Adipocyte (in vitro differentiated cells): ENCODE data around the gene RNF167.
"Not testable (repeated sequence)": the region's sequence is repeated elsewhere in the genome, so short reads cannot be mapped to it uniquely, and the experiment has no call there.

Source experiments
- DNase-seq: peaks from one replicate; pipeline ENCODE4 v3.0.0-alpha.2; 2015; ENCODE audit warnings: low read depth
- H3K27me3 ChIP-seq: replicated peaks from 2 replicates; pipeline ENCODE4 v1.7.0; 2013; ENCODE audit warnings: mild to moderate bottlenecking, low read length, moderate library complexity; ENCODE audit not compliant: control insufficient read depth, insufficient read depth
- H3K36me3 ChIP-seq: 2 replicates; pipeline ENCODE4 v1.7.0; 2013; ENCODE audit warnings: low read length, mild to moderate bottlenecking, moderate library complexity; ENCODE audit not compliant: control insufficient read depth, insufficient read depth, severe bottlenecking
- H3K4me1 ChIP-seq: 2 replicates; pipeline ENCODE4 v1.7.0; 2013; ENCODE audit warnings: mild to moderate bottlenecking, low read length, moderate library complexity; ENCODE audit not compliant: control insufficient read depth, insufficient read depth
- H3K4me3 ChIP-seq: 2 replicates; pipeline ENCODE4 v1.7.0; 2013; ENCODE audit warnings: mild to moderate bottlenecking, low read length, moderate library complexity
- H3K9ac ChIP-seq: 2 replicates; pipeline ENCODE4 v1.7.0; 2013; ENCODE audit warnings: mild to moderate bottlenecking, low read length, moderate library complexity
- H3K9me3 ChIP-seq: 2 replicates; pipeline ENCODE4 v1.7.0; 2013; ENCODE audit warnings: mild to moderate bottlenecking, low read length, moderate library complexity; ENCODE audit not compliant: control insufficient read depth

RNF167 gene

GRCh38 chr17:4908301-4908700, 31.8 kb upstream of the RNF167 start:
- Histone ChIP-seq H3K9ac (peak overlapping the region; percentile 70), H3K36me3 (no peaks in the 10 kb centered on the region), H3K4me1 (peaks cover 13% of the 10 kb centered on the region), H3K9me3 (no peaks in the 10 kb centered on the region), H3K4me3 (no peak overlapping the region), H3K27me3 (peaks cover 10% of the 10 kb centered on the region)
- DNase-seq = no peak

DNA sequence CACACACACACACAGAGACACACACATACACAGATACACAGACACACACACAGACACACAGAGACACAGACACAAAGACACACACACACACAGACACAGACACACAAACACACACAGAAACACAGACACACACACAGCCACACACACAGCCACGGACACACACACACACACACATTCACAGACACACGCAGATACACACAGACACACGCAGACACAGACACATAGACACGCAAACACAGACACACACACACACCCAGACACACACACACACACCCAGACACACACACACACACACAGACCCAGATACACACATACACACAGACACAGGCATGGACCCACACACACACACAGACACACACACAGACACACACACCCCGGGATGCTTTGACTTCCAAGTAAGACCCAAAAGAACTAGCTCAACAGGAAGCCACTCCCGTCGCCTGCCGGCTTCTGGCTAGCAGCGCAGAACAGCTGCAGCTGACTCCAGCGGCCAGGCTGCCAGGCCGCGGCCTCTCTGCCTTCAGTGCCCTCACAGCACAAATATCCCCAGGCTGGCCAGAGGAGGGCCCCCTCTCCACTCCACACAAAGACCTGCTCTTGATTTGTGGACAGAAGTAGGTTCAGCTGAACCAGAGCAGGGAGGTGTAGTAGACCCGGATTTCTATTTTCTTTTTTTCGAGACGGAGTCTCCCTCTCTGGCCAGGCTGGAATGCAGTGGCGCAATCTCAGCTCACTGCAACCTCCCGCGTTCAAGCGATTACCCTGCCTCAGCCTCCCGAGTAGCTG, 31.2 kb upstream of the RNF167 start:
- peaks cover 10% of the 10 kb centered on the region for H3K27me3 ChIP-seq
- peak; percentile 89 for DNase-seq
- H3K9me3 ChIP-seq = no peaks in the 10 kb centered on the region
- H3K4me1 ChIP-seq = peaks cover 14% of the 10 kb centered on the region
- H3K4me3 ChIP-seq = no peak overlapping the region
- no peaks in the 10 kb centered on the region for H3K36me3 ChIP-seq
- H3K9ac ChIP-seq = peak overlapping the region; percentile 70

DNA sequence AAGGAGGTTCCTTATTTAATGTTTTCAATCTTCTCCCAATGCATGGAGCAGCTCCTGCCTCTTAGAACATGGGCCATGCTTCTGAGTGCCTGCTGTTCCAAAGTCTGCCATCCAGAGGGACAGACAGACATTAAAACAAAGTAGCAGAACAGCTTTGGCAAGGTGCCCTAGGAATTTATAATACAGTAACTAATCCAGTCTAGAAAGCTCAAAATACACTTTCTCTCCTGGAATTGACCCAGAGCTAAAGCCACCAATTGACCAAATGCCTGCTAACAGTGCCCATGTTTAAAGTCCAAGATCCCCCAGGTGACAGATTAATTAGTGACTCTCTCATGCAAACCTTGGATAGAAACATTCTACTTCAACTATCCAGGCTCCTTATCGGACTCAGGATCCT, 26.1 kb upstream of the RNF167 start:
- no peak overlapping the region for H3K9ac ChIP-seq
- H3K4me3 ChIP-seq = no peak overlapping the region
- no peaks in the 10 kb centered on the region for H3K9me3 ChIP-seq
- H3K4me1 ChIP-seq = peaks cover 8% of the 10 kb centered on the region
- DNase-seq = peak; percentile 27
- no peaks in the 10 kb centered on the region for H3K36me3 ChIP-seq
- no peaks in the 10 kb centered on the region for H3K27me3 ChIP-seq

DNA sequence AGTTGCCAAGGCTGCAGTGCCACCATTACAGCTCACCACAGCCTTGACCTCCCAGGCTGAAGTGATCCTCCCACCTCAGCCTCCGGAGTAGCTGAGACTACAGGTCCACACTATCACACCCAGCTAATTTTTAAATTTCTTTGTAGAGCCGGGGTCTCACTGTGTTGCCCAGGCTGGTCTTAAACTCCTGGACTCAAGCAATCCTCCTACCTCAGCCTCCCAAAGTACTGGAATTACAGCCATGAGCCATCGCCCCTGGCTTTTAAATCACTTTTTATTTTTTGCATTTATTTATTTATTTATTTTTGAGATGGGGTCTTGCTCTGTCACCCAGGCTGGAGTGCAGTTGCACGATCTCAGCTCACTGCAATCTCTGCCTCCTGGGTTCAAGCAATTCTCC, 25.5 kb upstream of the RNF167 start:
- H3K9ac ChIP-seq, H3K36me3 ChIP-seq, H3K4me1 ChIP-seq, H3K4me3 ChIP-seq, H3K27me3 ChIP-seq, DNase-seq, H3K9me3 ChIP-seq: not testable (repeated sequence)

GRCh38 chr17:4919511-4920047, 20.5 kb upstream of the RNF167 start:
- H3K9me3 ChIP-seq = no peaks in the 10 kb centered on the region
- peaks cover 20% of the 10 kb centered on the region for H3K4me1 ChIP-seq
- H3K4me3 ChIP-seq = peak overlapping the region; percentile 35
- H3K27me3 ChIP-seq = no peaks in the 10 kb centered on the region
- no peak for DNase-seq
- peak overlapping the region; percentile 59 for H3K9ac ChIP-seq
- no peaks in the 10 kb centered on the region for H3K36me3 ChIP-seq

DNA sequence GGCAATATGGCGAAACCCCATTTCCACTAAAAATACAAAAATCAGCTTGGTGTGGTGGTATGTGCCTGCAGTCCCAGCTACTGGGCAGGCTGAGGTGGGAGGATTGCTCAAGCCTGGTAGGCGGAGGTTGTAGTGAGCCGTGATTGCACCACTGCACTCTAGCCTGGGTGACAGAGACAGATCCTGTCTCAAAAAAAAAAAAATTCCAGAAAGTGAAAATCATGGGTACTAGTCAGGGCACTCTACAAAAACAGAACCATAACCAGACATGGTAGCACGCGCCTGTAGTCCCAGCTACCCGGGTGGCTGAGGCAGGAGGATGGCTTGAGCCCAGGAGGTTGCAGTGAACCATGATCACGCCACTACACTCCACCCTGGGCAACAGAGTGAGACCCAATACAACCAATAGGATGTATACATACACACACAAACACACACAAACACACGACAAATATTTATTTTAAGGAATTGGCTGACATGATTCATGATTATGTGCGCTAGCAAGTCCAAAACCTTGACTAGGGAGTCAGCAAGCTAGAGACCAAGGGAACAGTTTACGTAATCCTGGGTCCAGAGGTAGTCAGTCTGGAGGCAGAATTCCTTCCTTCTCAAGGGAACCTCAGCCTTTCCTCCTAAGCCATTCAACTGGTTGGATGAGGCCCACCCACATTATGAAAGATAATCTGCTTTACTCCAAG, 19.6 kb upstream of the RNF167 start:
- Histone ChIP-seq H3K4me3 (peak overlapping the region; percentile 62), H3K9me3 (no peaks in the 10 kb centered on the region), H3K4me1 (peaks cover 20% of the 10 kb centered on the region), H3K9ac (peak overlapping the region; percentile 30), H3K27me3 (no peaks in the 10 kb centered on the region), H3K36me3 (no peaks in the 10 kb centered on the region)
- DNase-seq = peak; percentile 62

DNA sequence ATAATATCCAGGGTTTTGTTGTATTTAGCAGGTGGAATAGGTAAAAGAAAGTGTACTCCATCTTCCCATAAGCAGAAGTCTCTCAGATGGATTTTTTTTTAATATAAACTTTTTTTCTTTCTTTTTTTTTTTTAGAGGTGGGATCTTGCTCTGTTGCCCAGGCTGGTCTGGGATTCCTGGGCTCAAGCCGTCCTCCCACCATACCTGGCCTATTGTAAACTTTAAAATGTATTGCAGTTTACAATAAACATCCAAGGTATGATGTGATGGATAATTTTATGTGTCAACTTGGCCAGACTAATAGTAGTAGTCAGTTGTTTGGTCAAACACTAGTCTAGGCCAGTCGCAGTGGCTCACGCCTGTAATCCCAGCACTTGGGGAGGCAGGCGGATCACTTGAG, 18.7 kb upstream of the RNF167 start:
- H3K36me3 ChIP-seq = no peaks in the 10 kb centered on the region
- no peaks in the 10 kb centered on the region for H3K9me3 ChIP-seq
- DNase-seq = no peak
- no peak overlapping the region for H3K9ac ChIP-seq
- H3K4me1 ChIP-seq = peaks cover 20% of the 10 kb centered on the region
- no peak overlapping the region for H3K4me3 ChIP-seq
- no peaks in the 10 kb centered on the region for H3K27me3 ChIP-seq

DNA sequence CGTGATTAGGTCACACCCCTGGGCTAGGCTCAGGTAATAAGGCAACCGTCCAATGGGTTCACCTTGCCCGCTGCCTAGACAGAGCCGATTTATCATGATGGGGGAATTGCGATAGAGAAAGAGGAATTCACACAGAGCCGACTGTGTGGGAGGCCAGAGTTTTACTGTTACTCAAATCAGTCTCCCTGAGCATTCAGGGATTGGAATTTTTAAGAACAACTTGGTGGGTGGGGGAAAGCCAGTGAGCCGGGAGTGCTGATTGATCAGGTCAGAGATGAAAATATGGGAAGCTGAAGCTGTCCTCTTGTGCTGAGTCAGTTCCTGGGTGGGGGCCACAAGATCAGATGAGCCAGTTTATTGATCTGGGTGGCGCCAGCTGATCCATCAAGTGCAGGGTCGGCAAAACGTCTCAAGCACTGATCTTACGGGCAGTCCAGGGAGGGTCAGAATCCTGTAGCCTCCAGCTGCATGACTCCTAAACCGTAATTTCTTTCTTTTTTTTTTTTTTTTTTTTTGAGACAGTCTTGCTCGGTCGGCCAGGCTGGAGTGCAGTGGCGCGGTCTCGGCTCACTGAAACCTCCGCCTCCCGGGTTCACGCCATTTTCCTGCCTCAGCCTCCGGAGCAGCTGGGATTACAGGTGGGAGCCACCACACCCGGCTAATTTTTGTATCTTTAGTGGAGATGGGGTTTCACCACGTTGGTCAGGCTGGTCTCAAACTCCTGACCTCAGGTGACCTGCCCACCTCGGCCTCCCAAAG, 13.3 kb upstream of the RNF167 start:
- not testable (repeated sequence) for H3K9me3 ChIP-seq, H3K27me3 ChIP-seq, H3K36me3 ChIP-seq, H3K9ac ChIP-seq, H3K4me3 ChIP-seq, DNase-seq, H3K4me1 ChIP-seq

- Histone ChIP-seq H3K9me3 (no peaks in the 10 kb centered on the region), H3K4me1 (peaks cover under 1% of the 10 kb centered on the region), H3K27me3 (no peaks in the 10 kb centered on the region), H3K4me3 (no peak overlapping the region), H3K9ac (no peak overlapping the region), H3K36me3 (no peaks in the 10 kb centered on the region)
- no peak for DNase-seq
These were observed 11.2 kb upstream of the RNF167 start for GRCh38 chr17:4928881-4929280.

DNA sequence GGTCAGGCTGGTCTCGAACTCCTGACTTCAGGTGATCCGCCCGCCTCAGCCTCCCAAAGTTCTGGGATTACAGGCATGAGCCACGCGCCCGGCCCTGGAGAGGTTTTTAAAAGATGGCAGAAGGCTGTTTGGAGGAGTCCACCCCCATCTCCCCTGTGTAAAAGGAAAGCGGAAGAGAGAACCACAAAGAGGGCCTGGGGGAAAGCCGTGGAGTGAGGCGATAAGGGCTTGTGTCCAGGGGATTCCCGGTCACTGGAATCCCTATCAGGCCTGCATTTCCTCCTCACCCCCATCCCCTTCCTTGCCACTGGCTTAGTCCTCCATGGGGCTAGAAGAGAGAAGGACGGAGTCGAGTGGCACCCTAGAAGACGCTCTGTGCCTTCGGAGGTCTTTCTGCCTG, 8.1 kb upstream of the RNF167 start, which contains the start of gene GP1BA:
Gene GP1BA (plus strand): TSS at position 315 of the 400 bp plus-strand sequence. CDS start 328 bp downstream, outside the sequence.
- Histone ChIP-seq H3K9ac (no peak within 1 kb of the TSS), H3K9me3 (no peaks in the 10 kb centered on the region), H3K36me3 (peaks cover 13% of the 10 kb centered on the region), H3K27me3 (no peaks in the 10 kb centered on the region), H3K4me3 (no peak within 1 kb of the TSS), H3K4me1 (peaks cover 8% of the 10 kb centered on the region)
- DNase-seq = no peak

GRCh38 chr17:4932756-4933155, 7.3 kb upstream of the RNF167 start:
- no peak for DNase-seq
- H3K4me3 ChIP-seq = no peak overlapping the region
- H3K36me3 ChIP-seq = peaks cover 21% of the 10 kb centered on the region
- no peak overlapping the region for H3K9ac ChIP-seq
- peaks cover 8% of the 10 kb centered on the region for H3K4me1 ChIP-seq
- H3K27me3 ChIP-seq = no peaks in the 10 kb centered on the region
- H3K9me3 ChIP-seq = no peaks in the 10 kb centered on the region
